HAP-1 (cell line): ENCODE data around the gene ABCA1.
"Not testable (repeated sequence)": the region's sequence is repeated elsewhere in the genome, so short reads cannot be mapped to it uniquely, and the experiment has no call there.

ENCODE experiments used
- DNase-seq, 2 experiments: peaks; one replicate each; pipeline ENCODE4 v3.0.0-alpha.2; 2016 to 2020; ENCODE audit warnings: low spot score in 2 of 2
- H3K27me3 ChIP-seq: fragments of 250-450 bp; sonication (Bioruptor Pico); 2 replicates; pipeline ENCODE4 v1.5.1; 2020; ENCODE audit warnings: low read depth, mild to moderate bottlenecking, moderate library complexity
- H3K36me3 ChIP-seq: fragments of 250-450 bp; sonication (Bioruptor Pico); replicated peaks from 2 replicates; pipeline ENCODE4 v1.5.1; 2020; ENCODE audit warnings: mild to moderate bottlenecking
- H3K4me1 ChIP-seq: fragments of 250-450 bp; sonication (Bioruptor Pico); 2 replicates; pipeline ENCODE4 v1.5.1; 2020; ENCODE audit warnings: mild to moderate bottlenecking
- H3K4me3 ChIP-seq: fragments of 250-450 bp; sonication (Bioruptor Pico); 2 replicates; pipeline ENCODE4 v1.5.1; 2020; ENCODE audit warnings: mild to moderate bottlenecking, moderate library complexity
- H3K9me3 ChIP-seq: fragments of 250-450 bp; sonication (Bioruptor Pico); 2 replicates; pipeline ENCODE4 v1.5.1; 2020; ENCODE audit warnings: mild to moderate bottlenecking, moderate library complexity
- in situ Hi-C: fragments of 300-500 bp; cut with MboI; formaldehyde crosslinking; loops from 3 replicates; pipeline ENCODE4 v1.14.3; 2020; ENCODE audit warnings: low sequenced_read_pairs, inconsistent platforms, mixed read lengths

ABCA1 gene

DNA sequence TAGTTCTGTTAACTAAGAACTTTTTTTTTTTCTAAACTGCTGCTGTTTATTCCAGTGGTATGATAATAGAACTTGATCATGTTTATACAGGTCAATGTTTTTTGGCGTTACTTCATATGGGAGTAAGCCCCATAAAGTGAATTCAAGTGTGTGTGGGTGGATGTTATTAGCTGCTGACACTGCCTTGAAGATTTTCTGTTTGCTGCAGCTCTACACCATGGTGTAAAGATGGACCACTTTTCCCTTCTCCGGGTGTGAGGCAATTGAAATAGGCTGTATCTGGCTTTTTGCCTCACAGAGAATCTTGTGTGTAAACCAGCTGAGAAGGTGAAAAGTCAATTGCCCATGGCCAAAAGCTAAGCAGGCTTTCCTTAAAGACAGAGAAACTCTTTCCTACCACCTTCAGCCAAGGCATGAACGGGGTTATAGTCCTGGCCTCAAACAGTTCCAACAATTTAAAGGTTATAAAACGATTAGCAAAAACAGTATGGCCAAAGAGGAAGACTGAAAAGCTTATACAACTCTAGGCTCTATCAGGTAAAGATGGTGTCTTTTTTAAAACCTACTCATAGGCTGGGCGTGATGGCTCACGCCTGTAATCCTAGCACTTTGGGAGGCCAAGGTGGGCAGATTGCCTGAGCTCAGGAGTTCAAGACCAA lies 33.9 kb upstream of the ABCA1 start:
- Histone ChIP-seq H3K4me3 (no peak overlapping the region), H3K27me3 (no peaks in the 10 kb centered on the region), H3K9me3 (no peaks in the 10 kb centered on the region), H3K36me3 (no peaks in the 10 kb centered on the region), H3K4me1 (peaks cover 7% of the 10 kb centered on the region)
- in situ Hi-C loops = no loop called here
- DNase-seq = no peak

GRCh38 chr9:104961238-104961637 lies 33.3 kb upstream of the ABCA1 start:
- in situ Hi-C loops = no loop called here
- DNase-seq = peak; percentile 44 to 50
- no peak overlapping the region for H3K4me3 ChIP-seq
- no peaks in the 10 kb centered on the region for H3K9me3 ChIP-seq
- no peaks in the 10 kb centered on the region for H3K27me3 ChIP-seq
- no peaks in the 10 kb centered on the region for H3K36me3 ChIP-seq
- H3K4me1 ChIP-seq = peaks cover 7% of the 10 kb centered on the region

GRCh38 chr9:104960662-104961061 lies 32.7 kb upstream of the ABCA1 start:
- in situ Hi-C loops = no loop called here
- Histone ChIP-seq H3K9me3 (no peaks in the 10 kb centered on the region), H3K4me1 (peaks cover 7% of the 10 kb centered on the region), H3K36me3 (no peaks in the 10 kb centered on the region), H3K4me3 (no peak overlapping the region), H3K27me3 (no peaks in the 10 kb centered on the region)
- no peak for DNase-seq

DNA sequence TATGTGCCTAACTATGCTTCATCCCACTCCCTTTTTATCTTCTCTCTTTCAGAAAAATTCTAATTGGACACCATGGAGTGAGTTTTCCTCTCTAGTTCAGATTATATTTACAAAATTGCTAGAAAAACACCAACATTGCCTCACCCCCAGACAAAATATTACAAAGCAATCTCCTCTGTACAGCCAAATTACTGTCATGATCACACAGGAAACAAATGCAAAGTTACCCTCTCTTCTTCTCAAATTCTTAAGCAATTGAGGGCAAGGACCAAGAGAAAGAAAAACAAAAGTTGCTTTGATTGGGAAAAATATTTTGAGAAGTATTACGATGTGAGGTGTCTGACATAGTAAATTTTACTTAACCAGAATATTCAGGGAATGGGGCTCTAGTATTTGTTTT lies 30.8 kb upstream of the ABCA1 start:
- no peak overlapping the region for H3K4me3 ChIP-seq
- in situ Hi-C loops = no loop called here
- no peaks in the 10 kb centered on the region for H3K9me3 ChIP-seq
- peaks cover 7% of the 10 kb centered on the region for H3K4me1 ChIP-seq
- no peaks in the 10 kb centered on the region for H3K36me3 ChIP-seq
- no peaks in the 10 kb centered on the region for H3K27me3 ChIP-seq
- DNase-seq = no peak

GRCh38 chr9:104958006-104958405 lies 30.1 kb upstream of the ABCA1 start:
- H3K4me1 ChIP-seq, H3K4me3 ChIP-seq, H3K9me3 ChIP-seq, DNase-seq, H3K36me3 ChIP-seq, H3K27me3 ChIP-seq, in situ Hi-C loops: not testable (repeated sequence)

DNA sequence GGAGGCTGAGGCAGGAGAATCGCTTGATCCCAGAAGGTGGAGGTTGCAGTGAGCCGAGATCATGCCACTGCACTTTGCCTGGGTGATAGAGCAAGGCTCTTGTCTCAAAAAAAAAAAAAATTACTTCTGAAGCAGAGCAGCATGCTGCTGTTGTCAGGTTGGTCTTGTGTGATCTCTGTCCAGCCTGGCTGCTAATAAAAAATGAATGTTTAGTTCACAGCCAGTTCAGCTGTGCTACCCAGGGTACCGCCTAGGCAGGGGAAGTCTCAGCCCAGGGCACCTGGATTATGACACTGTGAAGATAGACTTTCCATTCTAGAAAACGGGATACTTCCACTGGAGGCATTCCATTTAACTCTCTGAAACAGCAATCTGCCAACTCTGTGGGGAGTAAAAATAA lies 23.5 kb upstream of the ABCA1 start:
- no peaks in the 10 kb centered on the region for H3K9me3 ChIP-seq
- no peaks in the 10 kb centered on the region for H3K27me3 ChIP-seq
- in situ Hi-C loops = no loop called here
- no peak overlapping the region for H3K4me3 ChIP-seq
- H3K36me3 ChIP-seq = no peaks in the 10 kb centered on the region
- DNase-seq = no peak
- no peaks in the 10 kb centered on the region for H3K4me1 ChIP-seq

DNA sequence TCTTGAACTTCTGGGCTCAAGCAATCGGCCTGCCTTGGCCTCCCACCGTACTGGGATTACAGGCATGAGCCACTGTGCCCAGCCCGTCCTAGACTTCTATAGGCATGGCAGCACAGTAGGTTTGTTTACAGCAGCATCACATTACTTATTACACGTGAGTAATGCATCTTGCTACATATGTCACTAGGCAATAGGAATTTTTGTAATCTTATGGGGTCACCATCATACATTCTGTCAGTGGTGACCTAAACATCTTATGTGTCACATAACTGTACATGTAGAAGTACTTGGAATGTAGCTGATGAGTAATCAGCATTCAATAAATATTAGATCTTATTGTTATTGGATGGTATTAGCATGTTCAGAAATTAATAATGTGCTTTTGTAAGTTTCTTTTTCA lies 22.9 kb upstream of the ABCA1 start:
- Histone ChIP-seq H3K36me3 (no peaks in the 10 kb centered on the region), H3K9me3 (no peaks in the 10 kb centered on the region), H3K27me3 (no peaks in the 10 kb centered on the region), H3K4me3 (no peak overlapping the region), H3K4me1 (no peaks in the 10 kb centered on the region)
- in situ Hi-C loops = no loop called here
- no peak for DNase-seq

GRCh38 chr9:104948277-104948676 lies 20.3 kb upstream of the ABCA1 start:
- Histone ChIP-seq H3K9me3 (no peaks in the 10 kb centered on the region), H3K27me3 (no peaks in the 10 kb centered on the region), H3K36me3 (no peaks in the 10 kb centered on the region), H3K4me3 (no peak overlapping the region), H3K4me1 (no peaks in the 10 kb centered on the region)
- in situ Hi-C loops = no loop called here
- no peak for DNase-seq

- H3K4me1 ChIP-seq = peaks cover 3% of the 10 kb centered on the region; the same call in 1 of the 2 replicates
- in situ Hi-C loops = no loop called here
These were observed 16.9 kb upstream of the ABCA1 start for GRCh38 chr9:104944871-104945270.

DNA sequence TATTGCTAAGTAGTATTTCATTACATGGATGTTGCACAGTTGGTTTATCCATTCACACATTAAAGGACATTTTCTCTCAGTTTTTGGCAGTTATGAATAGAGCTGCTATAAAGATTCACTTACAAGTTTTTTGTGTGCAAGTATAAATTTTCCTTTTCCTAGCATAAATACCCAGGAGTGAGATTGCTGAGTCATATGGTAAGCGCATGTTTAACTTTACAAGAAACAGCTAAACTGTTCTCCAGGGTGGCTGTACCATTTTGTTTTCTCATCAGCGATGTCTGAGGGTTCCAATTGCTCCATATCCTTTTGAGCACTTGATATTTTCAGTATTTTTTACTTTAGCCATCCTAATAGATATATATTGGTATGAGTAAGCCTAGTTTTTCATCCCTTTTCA lies 16.4 kb upstream of the ABCA1 start:
- H3K27me3 ChIP-seq = no peaks in the 10 kb centered on the region
- no peaks in the 10 kb centered on the region for H3K9me3 ChIP-seq
- in situ Hi-C loops = no loop called here
- no peak for DNase-seq
- H3K4me1 ChIP-seq = peaks cover 3% of the 10 kb centered on the region; the same call in 1 of the 2 replicates
- no peaks in the 10 kb centered on the region for H3K36me3 ChIP-seq
- no peak overlapping the region for H3K4me3 ChIP-seq

More at GRCh38 chr9:104944871-104945270, 16.9 kb upstream of the ABCA1 start:
- no peak for DNase-seq
- Histone ChIP-seq H3K27me3 (no peaks in the 10 kb centered on the region), H3K9me3 (no peaks in the 10 kb centered on the region), H3K36me3 (no peaks in the 10 kb centered on the region), H3K4me3 (no peak overlapping the region)

- no peaks in the 10 kb centered on the region for H3K9me3 ChIP-seq
- no peak for DNase-seq
- no peak overlapping the region for H3K4me3 ChIP-seq
- H3K4me1 ChIP-seq = peaks cover 3% of the 10 kb centered on the region; the same call in 1 of the 2 replicates
- H3K27me3 ChIP-seq = no peaks in the 10 kb centered on the region
- H3K36me3 ChIP-seq = no peaks in the 10 kb centered on the region
- in situ Hi-C loops = no loop called here
These were observed 13.6 kb upstream of the ABCA1 start for GRCh38 chr9:104941597-104941996.

- no peak for DNase-seq
- no peaks in the 10 kb centered on the region; the same call in 1 of the 2 replicates for H3K4me1 ChIP-seq
- H3K27me3 ChIP-seq = no peaks in the 10 kb centered on the region
- in situ Hi-C loops = no loop called here
- no peak overlapping the region for H3K4me3 ChIP-seq
- no peaks in the 10 kb centered on the region for H3K36me3 ChIP-seq
- H3K9me3 ChIP-seq = no peaks in the 10 kb centered on the region
These were observed 8.3 kb upstream of the ABCA1 start for GRCh38 chr9:104936291-104936690.

DNA sequence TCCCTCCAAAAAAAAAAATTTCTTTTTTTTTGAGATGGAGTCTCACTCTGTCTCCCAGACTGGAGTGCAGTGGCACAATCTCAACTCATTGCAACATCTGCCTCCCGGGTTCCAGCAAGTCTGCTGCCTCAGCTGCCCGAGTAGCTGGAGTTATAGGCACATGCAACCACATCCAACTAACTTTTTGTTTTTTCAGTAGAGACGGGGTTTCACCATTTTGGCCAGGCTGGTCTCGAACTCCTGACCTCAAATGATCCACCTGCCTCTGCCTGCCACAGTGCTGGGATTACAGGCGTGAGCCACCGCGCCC lies 7.5 kb upstream of the ABCA1 start:
- H3K36me3 ChIP-seq, H3K4me3 ChIP-seq, H3K4me1 ChIP-seq, DNase-seq, H3K27me3 ChIP-seq, H3K9me3 ChIP-seq, in situ Hi-C loops: not testable (repeated sequence)

GRCh38 chr9:104934691-104935500 lies 6.9 kb upstream of the ABCA1 start:
- Histone ChIP-seq H3K36me3 (no peaks in the 10 kb centered on the region), H3K27me3 (no peaks in the 10 kb centered on the region), H3K4me3 (no peak overlapping the region), H3K9me3 (no peaks in the 10 kb centered on the region), H3K4me1 (no peaks in the 10 kb centered on the region)
- in situ Hi-C loops = loop anchor here (5.0 kb wide), 1 partner anchor 32 kb away; no protein-coding TSS in a partner anchor
- DNase-seq = no peak
